Stimulated activated effector memory CD8-positive, alpha-beta T cell treated with anti-CD3 and anti-CD28 coated beads, Interleukin-12 subunit alpha, Interleukin-12 subunit beta, amount 100 ng/mL, for 72 hours (primary cell): ENCODE data around the gene PRDM1.

Source experiments
- ATAC-seq: fragments of 150-1000 bp; cut with Tn5 transposase; 2 replicates; pipeline ENCODE4 v1.10.0; 2021
- DNase-seq, 2 donors: peaks; one replicate each; pipeline ENCODE4 v3.0.0; 2021 to 2022; ENCODE audit warnings: low spot score in 2 of 2
- H3K27ac Mint-ChIP-seq: one replicate; pipeline ENCODE4 v1.8.0; 2022; ENCODE audit warnings: mild to moderate bottlenecking, mixed read lengths
- H3K36me3 Mint-ChIP-seq: one replicate; pipeline ENCODE4 v1.8.0; 2022; ENCODE audit warnings: mild to moderate bottlenecking, mixed read lengths
- H3K4me1 Mint-ChIP-seq: one replicate; pipeline ENCODE4 v1.8.0; 2022; ENCODE audit warnings: mixed read lengths
- H3K4me3 Mint-ChIP-seq: one replicate; pipeline ENCODE4 v1.8.0; 2022; ENCODE audit warnings: mild to moderate bottlenecking, mixed read lengths
- H3K9me3 Mint-ChIP-seq: one replicate; pipeline ENCODE4 v1.8.0; 2022; ENCODE audit warnings: mixed read lengths

PRDM1 gene

DNA sequence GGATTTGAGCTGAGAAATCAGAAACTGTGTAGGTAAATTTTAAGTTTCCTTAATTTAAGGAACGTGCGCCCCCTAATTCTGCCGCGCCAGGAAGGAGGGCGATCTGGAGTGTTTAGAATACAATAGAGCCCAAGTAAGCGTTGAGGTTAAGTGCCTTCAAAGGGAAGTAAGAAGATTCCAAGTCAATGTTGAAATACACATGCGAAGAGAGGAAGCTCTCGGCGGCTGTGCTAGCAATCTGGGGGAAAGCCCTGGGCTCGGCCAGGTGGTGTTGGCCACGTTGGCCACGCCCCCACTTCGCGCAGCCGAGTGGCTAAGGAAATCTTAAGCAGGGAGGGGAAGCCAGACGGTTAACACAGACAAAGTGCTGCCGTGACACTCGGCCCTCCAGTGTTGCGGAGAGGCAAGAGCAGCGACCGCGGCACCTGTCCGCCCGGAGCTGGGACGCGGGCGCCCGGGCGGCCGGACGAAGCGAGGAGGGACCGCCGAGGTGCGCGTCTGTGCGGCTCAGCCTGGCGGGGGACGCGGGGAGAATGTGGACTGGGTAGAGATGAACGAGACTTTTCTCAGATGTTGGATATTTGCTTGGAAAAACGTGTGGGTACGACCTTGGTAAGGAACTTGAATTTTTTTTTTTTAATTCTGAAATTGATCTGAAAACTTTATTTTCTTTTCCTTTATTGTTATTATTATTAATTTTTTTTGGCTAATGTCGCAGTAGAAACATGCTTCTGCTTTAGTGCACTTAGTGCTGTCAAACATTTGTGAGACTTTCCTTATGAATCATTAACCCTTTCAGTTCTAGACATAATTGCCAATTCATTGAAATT is at the start of gene PRDM1:
Gene PRDM1, plus strand, starts transcription at position 353 of the 830 bp plus-strand sequence. Its CDS starts 218 bp downstream, at position 571.
- peak; percentile 83 for ATAC-seq
- Mint-ChIP-seq H3K36me3 (peaks cover 74% of the 10 kb centered on the region), H3K4me1 (peaks cover 63% of the 10 kb centered on the region)

GRCh38 chr6:106037060-106037459 is 49.1 kb upstream of the PRDM1 start:
- Mint-ChIP-seq H3K9me3 (peaks cover 8% of the 10 kb centered on the region), H3K4me3 (peak overlapping the region; percentile 37)

More for the DNA sequence above, at the start of gene PRDM1:
- DNase-seq = peak; percentile 78 to 93
- Mint-ChIP-seq H3K27ac (peak within 1 kb of the TSS; percentile 97), H3K9me3 (no peaks in the 10 kb centered on the region), H3K4me3 (peak within 1 kb of the TSS; percentile 83)

GRCh38 chr6:106039897-106040592 is 46.1 kb upstream of the PRDM1 start:
- no peak overlapping the region for H3K4me3 Mint-ChIP-seq
- H3K4me1 Mint-ChIP-seq = peaks cover 12% of the 10 kb centered on the region
- ATAC-seq = no peak

More at GRCh38 chr6:106037060-106037459, 49.1 kb upstream of the PRDM1 start:
- Mint-ChIP-seq H3K36me3 (no peaks in the 10 kb centered on the region), H3K27ac (peak overlapping the region; percentile 53), H3K4me1 (peaks cover 19% of the 10 kb centered on the region)
- DNase-seq (no peak), ATAC-seq (no peak)

GRCh38 chr6:106044151-106044550 is 42.0 kb upstream of the PRDM1 start:
- no peak for DNase-seq
- no peaks in the 10 kb centered on the region for H3K9me3 Mint-ChIP-seq
- peaks cover under 1% of the 10 kb centered on the region for H3K4me1 Mint-ChIP-seq
- no peak overlapping the region for H3K4me3 Mint-ChIP-seq
- no peak overlapping the region for H3K27ac Mint-ChIP-seq
- H3K36me3 Mint-ChIP-seq = no peaks in the 10 kb centered on the region
- ATAC-seq = no peak

More at GRCh38 chr6:106039897-106040592, 46.1 kb upstream of the PRDM1 start:
- no peaks in the 10 kb centered on the region for H3K36me3 Mint-ChIP-seq
- no peak for DNase-seq
- peaks cover 8% of the 10 kb centered on the region for H3K9me3 Mint-ChIP-seq
- no peak overlapping the region for H3K27ac Mint-ChIP-seq

DNA sequence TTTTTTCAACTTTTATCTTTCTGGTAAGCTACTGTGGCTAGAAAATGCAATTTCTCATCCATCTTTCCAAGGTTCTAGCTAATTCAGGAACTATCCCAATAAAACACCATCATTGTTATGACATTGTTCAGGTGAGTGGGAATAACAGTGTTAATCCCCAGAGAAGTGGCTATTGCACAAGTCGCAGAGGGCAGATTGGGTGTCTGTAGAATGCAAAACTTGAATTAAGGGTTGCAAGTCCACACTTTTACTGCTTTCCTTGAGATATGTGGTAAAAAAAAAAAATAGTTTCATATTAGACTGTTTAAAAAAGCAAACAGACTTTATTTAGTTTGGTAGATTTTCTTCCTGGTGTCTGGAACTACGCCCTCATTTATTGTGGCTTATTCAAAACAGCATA is 41.1 kb upstream of the PRDM1 start:
- Mint-ChIP-seq H3K4me3 (no peak overlapping the region), H3K27ac (no peak overlapping the region), H3K9me3 (no peaks in the 10 kb centered on the region)

DNA sequence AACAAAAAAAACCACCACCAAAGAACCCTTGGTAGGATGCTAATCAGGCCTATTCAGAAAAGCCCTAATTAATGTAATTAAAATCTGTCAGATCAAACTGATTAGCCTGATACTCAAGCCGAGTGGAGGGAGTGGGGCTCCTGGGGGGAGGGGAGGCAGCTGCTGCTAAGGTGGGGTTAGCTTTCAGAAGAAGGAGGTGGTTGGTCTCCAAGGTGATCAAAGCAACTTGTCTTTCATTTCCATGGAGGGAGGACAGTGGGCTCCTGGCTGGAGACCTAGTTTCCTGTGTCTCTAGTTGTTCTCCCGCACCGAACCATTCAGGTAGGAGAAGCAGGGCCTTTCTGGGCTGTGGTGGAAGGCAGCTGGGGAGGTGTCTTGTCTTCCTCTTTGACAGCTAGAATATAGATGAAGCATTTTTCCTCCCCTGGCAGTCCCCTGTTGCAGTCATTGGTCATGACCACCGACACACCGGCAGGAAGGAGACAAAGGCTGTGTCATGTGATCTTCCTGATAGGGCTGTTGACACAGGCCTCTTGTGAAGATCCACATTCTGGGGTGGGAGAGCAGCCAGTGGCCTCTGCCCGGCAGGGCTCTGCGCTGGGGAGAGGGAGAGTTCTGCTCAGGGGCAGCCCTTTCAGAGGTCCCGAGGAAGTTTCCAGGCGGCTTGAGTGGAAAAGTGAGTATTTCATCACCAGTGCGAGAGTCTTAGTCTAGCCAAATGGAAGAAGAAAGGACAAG is 39.9 kb upstream of the PRDM1 start:
- Mint-ChIP-seq H3K4me1 (peaks cover 9% of the 10 kb centered on the region), H3K36me3 (no peaks in the 10 kb centered on the region), H3K4me3 (no peak overlapping the region), H3K9me3 (no peaks in the 10 kb centered on the region), H3K27ac (no peak overlapping the region)
- DNase-seq = no peak
- ATAC-seq = no peak

More for the DNA sequence above, 41.1 kb upstream of the PRDM1 start:
- Mint-ChIP-seq H3K36me3 (no peaks in the 10 kb centered on the region), H3K4me1 (peaks cover 9% of the 10 kb centered on the region)
- no peak for DNase-seq
- ATAC-seq = no peak

GRCh38 chr6:106046854-106047200 is 39.3 kb upstream of the PRDM1 start:
- ATAC-seq (no peak), DNase-seq (no peak)
- Mint-ChIP-seq H3K4me1 (peaks cover 9% of the 10 kb centered on the region), H3K4me3 (no peak overlapping the region), H3K9me3 (no peaks in the 10 kb centered on the region), H3K27ac (no peak overlapping the region), H3K36me3 (no peaks in the 10 kb centered on the region)

DNA sequence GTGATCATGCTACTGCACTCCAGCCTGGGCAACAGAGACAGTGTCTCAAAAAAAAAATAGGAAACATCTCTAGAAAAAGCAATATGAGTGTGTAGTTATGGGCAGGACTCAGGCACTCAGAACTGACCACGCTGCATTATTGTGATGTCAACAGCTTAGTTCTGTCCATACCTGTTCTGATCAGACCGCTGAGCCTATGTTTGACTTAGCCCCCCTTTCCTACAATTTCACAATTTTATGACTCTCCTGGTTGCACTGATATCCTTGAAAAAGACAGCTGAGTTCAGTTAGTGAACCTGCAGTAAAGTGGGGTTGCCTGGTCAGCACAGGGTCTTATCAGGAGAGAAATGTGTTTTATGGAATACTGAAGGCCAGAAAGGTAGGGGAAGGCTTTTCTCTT is 37.8 kb upstream of the PRDM1 start:
- Mint-ChIP-seq H3K27ac (no peak overlapping the region), H3K36me3 (no peaks in the 10 kb centered on the region), H3K4me1 (peaks cover 9% of the 10 kb centered on the region), H3K9me3 (no peaks in the 10 kb centered on the region), H3K4me3 (no peak overlapping the region)
- ATAC-seq (no peak), DNase-seq (no peak)

- Mint-ChIP-seq H3K36me3 (no peaks in the 10 kb centered on the region), H3K4me3 (no peak overlapping the region), H3K9me3 (no peaks in the 10 kb centered on the region), H3K4me1 (peaks cover 9% of the 10 kb centered on the region), H3K27ac (no peak overlapping the region)
- no peak for DNase-seq
- no peak for ATAC-seq
These were observed 35.6 kb upstream of the PRDM1 start for GRCh38 chr6:106050538-106050937.

- ATAC-seq = no peak
- H3K27ac Mint-ChIP-seq = no peak overlapping the region
- DNase-seq = no peak
- no peaks in the 10 kb centered on the region for H3K36me3 Mint-ChIP-seq
- H3K4me1 Mint-ChIP-seq = peaks cover 12% of the 10 kb centered on the region
- H3K4me3 Mint-ChIP-seq = no peak overlapping the region
- H3K9me3 Mint-ChIP-seq = no peaks in the 10 kb centered on the region
These were observed 34.9 kb upstream of the PRDM1 start for GRCh38 chr6:106051226-106051625.

DNA sequence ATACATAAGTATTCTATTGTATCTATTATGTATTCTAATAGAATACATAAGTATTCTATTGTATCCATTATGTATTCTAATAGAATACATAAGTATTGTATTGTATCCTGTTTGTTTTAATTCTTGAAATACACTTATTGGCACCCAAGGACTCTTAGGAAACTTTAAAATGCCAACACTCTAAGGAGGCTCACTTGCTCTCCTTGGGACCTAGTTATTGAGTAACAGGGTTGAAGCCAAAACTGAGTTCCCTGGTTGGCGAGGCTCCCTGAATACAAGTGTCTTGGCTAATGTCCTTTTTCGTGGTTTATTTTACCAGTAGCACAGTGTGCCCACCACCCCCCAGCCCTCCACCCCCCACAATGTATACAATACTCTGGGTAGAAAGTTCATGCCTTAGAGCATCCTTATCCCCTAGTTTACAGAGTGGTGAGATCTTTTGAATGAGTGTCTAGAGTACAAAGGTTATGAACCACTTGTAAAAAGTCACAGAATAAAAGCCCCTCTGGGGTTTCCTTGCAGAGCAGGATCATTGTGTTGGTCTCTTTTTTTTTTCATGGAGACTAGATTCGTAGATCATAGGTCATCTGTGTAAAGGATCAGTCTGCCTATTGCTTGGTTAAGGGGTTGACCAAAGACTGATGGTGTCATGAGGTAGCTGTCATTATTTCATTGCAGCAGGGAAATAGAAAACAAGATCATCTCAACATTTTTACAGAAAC is 32.5 kb upstream of the PRDM1 start:
- ATAC-seq (no peak), DNase-seq (no peak)
- no peak overlapping the region for H3K4me3 Mint-ChIP-seq
- no peaks in the 10 kb centered on the region for H3K36me3 Mint-ChIP-seq
- H3K4me1 Mint-ChIP-seq = peaks cover 20% of the 10 kb centered on the region
- no peak overlapping the region for H3K27ac Mint-ChIP-seq
- no peaks in the 10 kb centered on the region for H3K9me3 Mint-ChIP-seq

DNA sequence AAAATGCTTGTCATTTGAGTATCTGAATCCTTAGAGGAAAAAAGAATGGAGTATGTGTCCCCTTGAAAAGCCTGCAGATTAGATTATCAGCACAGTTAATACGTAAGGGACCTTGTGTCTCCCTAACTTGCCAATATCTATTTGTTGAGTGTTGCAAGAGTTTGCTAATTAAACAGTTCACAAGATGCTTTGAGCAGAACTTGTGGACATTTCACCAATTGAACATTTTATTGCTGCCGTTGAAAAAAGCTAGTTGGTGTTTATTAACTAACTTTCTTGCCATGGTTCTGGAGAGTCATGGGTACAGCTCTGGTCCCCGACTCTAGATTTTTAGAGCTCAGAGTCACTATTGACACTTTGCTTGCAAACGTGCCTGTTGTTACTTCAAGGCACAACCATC is 30.6 kb upstream of the PRDM1 start:
- H3K27ac Mint-ChIP-seq = no peak overlapping the region
- ATAC-seq (no peak), DNase-seq (no peak)
- no peaks in the 10 kb centered on the region for H3K9me3 Mint-ChIP-seq
- peaks cover 10% of the 10 kb centered on the region for H3K4me1 Mint-ChIP-seq
- no peak overlapping the region for H3K4me3 Mint-ChIP-seq
- H3K36me3 Mint-ChIP-seq = no peaks in the 10 kb centered on the region

DNA sequence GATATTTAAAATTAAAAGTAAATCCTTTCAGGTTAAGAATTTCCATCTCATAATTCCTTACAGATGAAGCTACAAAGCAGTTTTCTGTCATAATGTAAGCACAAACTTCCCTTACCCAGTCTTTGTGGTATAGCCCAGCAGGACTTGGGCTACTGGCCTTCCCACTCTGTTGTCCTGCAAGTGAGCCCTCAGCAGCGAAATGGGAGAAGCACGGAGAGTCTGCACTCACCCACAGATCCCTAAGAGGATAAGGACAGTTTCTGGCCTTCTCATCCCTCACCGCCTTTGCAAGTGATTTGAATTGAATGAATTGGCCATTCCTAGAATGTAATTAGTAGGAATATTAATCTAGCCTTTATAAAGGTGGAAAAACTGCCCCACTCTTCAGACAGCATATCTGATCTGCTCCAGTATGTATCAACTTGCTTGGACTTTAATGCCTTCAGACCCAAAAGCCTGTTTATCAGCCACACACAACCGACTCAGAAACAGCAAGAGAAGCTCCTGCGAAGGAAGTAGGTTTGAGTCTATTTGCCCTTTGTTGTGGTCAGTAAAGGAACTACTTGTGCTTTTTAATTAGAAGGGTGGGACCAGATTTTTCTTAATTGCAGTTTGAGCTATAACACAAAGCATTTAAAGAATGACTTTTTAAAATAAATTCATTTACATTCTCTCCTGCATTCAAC is 29.9 kb upstream of the PRDM1 start:
- Mint-ChIP-seq H3K9me3 (no peaks in the 10 kb centered on the region), H3K4me3 (no peak overlapping the region), H3K27ac (no peak overlapping the region), H3K36me3 (no peaks in the 10 kb centered on the region), H3K4me1 (peaks cover 10% of the 10 kb centered on the region)
- DNase-seq (no peak), ATAC-seq (peak; percentile 46)

DNA sequence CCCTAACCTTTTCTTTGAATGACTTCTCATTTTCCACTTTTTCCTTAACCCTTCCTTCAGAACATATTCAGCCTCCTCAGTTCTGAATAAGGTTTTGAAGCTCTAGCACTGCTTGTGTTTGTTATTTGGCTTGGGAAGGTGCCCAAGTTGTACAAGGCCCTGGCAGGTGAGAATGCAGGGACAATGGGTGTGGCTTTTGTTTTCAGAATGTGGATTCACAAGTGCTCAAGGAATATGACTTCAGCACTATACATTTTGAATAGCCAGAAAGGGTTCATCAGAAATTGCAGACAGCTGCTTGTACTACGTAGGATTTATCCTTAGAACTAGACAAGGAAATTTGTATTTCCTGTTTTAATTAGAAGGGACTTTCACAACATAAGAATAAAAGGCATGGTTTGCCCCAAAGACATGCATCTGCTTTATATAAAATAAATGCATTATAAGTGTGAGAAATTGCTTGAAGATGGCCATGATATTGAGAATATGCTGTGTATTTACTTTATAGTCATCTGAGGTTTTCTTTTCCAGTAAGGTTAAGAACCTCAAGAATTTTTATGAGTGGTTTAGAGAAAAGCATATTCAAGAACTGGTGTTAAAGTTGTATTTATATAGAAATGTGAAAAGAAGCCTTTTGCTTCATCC is 29.3 kb upstream of the PRDM1 start:
- ATAC-seq (no peak), DNase-seq (no peak)
- no peaks in the 10 kb centered on the region for H3K9me3 Mint-ChIP-seq
- no peaks in the 10 kb centered on the region for H3K36me3 Mint-ChIP-seq
- no peak overlapping the region for H3K4me3 Mint-ChIP-seq
- H3K27ac Mint-ChIP-seq = no peak overlapping the region
- peaks cover 10% of the 10 kb centered on the region for H3K4me1 Mint-ChIP-seq
